ENCODE data around the gene CDC42BPG. TPM values are rescaled to one million over a fixed set of nuclear protein-coding genes. Genes with fewer than 3 reads are reported as not detected.
A peak's percentile ranks its signal among the peaks of the same experiment; 100 is the strongest.

The CDC42BPG gene
- total and polyA plus RNA-seq, 8 donors = 9.7 to 23.8 (median 13.2) TPM

GRCh38 chr11:64837887-64838351 lies 6.5 kb downstream of the CDC42BPG start:
- WGBS, 2 donors = 89 to 90% methylated on average over 10 of the region's 10 CpGs
- no peak for ATAC-seq
- H3K9me3 ChIP-seq = no peaks in the 10 kb centered on the region
- intact Hi-C loops (cut with DNase I) = no loop called here
- no peak for FAIRE-seq
- peaks cover 0 to 11% (median 9%) of the 10 kb centered on the region in 3 donors for H3K4me1 ChIP-seq
- TF ChIP-seq, protein P1, sequence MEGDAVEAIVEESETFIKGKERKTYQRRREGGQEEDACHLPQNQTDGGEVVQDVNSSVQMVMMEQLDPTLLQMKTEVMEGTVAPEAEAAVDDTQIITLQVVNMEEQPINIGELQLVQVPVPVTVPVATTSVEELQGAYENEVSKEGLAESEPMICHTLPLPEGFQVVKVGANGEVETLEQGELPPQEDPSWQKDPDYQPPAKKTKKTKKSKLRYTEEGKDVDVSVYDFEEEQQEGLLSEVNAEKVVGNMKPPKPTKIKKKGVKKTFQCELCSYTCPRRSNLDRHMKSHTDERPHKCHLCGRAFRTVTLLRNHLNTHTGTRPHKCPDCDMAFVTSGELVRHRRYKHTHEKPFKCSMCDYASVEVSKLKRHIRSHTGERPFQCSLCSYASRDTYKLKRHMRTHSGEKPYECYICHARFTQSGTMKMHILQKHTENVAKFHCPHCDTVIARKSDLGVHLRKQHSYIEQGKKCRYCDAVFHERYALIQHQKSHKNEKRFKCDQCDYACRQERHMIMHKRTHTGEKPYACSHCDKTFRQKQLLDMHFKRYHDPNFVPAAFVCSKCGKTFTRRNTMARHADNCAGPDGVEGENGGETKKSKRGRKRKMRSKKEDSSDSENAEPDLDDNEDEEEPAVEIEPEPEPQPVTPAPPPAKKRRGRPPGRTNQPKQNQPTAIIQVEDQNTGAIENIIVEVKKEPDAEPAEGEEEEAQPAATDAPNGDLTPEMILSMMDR (IDR thresholded peaks at IDR 0.05) = no peak
- H3K4me3 ChIP-seq = no peak overlapping the region
- peaks cover 0 to 63% (median 0%) of the 10 kb centered on the region in 3 donors for H3K36me3 ChIP-seq
- no peak overlapping the region for H3K27ac ChIP-seq
- peak in 3 of 6 donors; percentile 48 to 77 (median 54) for DNase-seq
- no peaks in the 10 kb centered on the region for H3K27me3 ChIP-seq

DNA sequence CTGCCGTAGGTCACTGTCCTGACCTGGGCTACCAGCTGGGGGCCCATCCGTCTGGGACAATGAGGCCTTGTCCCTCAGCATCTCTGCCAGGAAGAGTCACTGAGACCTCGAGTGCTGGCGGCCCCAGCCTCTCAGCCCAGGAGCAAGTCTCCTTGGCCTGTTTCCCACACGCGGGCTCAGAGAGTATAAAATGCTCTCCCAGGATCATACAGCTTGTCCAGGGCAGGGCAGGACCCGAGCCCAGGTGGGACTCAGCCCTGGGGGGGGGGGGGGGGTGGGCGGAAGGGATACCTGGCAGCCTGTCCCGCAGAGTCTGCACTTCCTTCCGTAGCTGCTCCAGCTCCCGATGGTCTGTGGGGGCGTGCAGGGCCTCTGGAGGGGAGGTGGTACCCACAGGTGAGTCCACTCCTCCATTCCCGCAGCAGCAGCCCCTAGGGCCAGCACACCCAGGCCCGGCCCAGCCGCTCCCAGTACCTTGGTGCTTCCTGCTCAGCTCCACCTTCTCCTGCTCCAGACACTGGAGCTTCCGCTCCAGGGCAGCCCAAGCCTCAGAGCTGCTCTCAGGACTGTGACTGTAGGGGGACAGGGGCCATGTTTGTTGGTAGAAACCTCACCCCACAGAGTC lies 7.9 kb downstream of the CDC42BPG start:
- DNase-seq (peak in 3 of 6 donors; percentile 41 to 70 (median 49)), ATAC-seq (no peak), FAIRE-seq (no peak)
- TF ChIP-seq, protein P1 (IDR thresholded peaks at IDR 0.05) = no peak
- intact Hi-C loops (cut with DNase I) = no loop called here
- no peaks in the 10 kb centered on the region for H3K4me1 ChIP-seq
- no peaks in the 10 kb centered on the region for H3K27me3 ChIP-seq
- H3K4me3 ChIP-seq = no peak overlapping the region
- WGBS, 2 donors = 81 to 85% methylated on average over 14 to 16 of the region's 16 CpGs
- H3K9me3 ChIP-seq = no peaks in the 10 kb centered on the region
- H3K36me3 ChIP-seq = peaks cover 0 to 76% (median 0%) of the 10 kb centered on the region in 3 donors
- no peak overlapping the region for H3K27ac ChIP-seq

DNA sequence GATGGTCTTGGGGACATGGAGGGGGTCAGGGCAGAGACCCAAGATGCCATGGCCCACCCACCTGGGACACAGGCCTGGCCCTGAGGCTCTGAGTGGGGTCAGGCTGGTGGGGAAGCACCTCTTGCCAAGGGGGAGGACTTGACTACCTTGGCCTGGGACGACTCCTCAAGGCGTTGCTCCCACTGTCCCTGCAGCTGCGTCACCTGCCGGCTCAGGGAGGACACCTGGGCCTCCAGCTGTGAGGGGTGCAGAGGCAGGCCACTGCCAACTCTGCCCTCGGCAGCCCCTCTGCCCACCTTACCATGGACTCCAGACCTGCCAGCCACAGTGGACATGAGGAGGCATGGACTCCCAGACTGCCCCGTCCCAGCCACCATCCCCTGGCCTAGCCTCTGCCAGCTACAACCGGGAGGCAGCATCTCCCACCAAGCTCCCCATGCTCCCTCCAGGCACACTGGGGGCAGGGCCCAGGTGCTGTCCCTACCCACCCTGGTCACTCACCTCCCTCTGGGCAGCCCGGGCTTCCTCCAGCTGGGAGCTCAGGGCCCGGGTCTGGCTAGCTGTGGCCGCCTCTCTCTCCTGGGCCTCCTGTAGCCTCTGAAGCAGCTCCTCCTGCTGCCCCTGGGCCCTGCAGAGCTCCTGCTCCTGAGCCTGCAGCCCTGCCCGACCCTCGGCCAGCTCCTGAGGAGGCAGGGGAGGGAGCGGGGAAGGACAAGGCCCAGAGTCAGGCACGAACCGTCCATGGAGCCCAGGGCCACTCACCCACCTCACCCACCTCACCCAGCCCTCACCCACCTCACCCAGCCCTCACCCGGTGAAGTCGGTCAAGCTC lies 8.6 kb downstream of the CDC42BPG start:
- 84 to 86% methylated on average over 12 to 17 of the region's 17 CpGs for WGBS, 2 donors
- peak in 1 of 4 donors; percentile 9 for ATAC-seq
- H3K27ac ChIP-seq = no peak overlapping the region
- intact Hi-C loops (cut with DNase I) = no loop called here
- no peak for FAIRE-seq
- H3K9me3 ChIP-seq = no peaks in the 10 kb centered on the region
- peaks cover 0 to 83% (median 0%) of the 10 kb centered on the region in 3 donors for H3K36me3 ChIP-seq
- H3K4me3 ChIP-seq = no peak overlapping the region
- no peaks in the 10 kb centered on the region for H3K27me3 ChIP-seq
- DNase-seq = peak in 1 of 6 donors; percentile 52
- TF ChIP-seq, protein P1 (IDR thresholded peaks at IDR 0.05) = no peak
- H3K4me1 ChIP-seq = no peaks in the 10 kb centered on the region

GRCh38 chr11:64834723-64835615 lies 9.5 kb downstream of the CDC42BPG start:
- Histone ChIP-seq H3K27me3 (no peaks in the 10 kb centered on the region), H3K9me3 (no peaks in the 10 kb centered on the region), H3K4me1 (no peaks in the 10 kb centered on the region), H3K36me3 (peaks cover 0 to 82% (median 0%) of the 10 kb centered on the region in 3 donors), H3K4me3 (no peak overlapping the region), H3K27ac (no peak overlapping the region)
- intact Hi-C loops (cut with DNase I) = no loop called here
- peak; percentile 63 to 93 (median 78) for ATAC-seq
- WGBS, 2 donors = 72 to 75% methylated on average over 27 to 29 of the region's 29 CpGs
- DNase-seq = peak; percentile 66 to 84 (median 76)
- TF ChIP-seq, protein P1 (IDR thresholded peaks at IDR 0.05) = no peak
- FAIRE-seq = no peak
